ENCODE measurements around the gene TRIM14.
"Not testable (repeated sequence)": the region's sequence is repeated elsewhere in the genome, so short reads cannot be mapped to it uniquely, and the experiment has no call there.

The TRIM14 gene

DNA sequence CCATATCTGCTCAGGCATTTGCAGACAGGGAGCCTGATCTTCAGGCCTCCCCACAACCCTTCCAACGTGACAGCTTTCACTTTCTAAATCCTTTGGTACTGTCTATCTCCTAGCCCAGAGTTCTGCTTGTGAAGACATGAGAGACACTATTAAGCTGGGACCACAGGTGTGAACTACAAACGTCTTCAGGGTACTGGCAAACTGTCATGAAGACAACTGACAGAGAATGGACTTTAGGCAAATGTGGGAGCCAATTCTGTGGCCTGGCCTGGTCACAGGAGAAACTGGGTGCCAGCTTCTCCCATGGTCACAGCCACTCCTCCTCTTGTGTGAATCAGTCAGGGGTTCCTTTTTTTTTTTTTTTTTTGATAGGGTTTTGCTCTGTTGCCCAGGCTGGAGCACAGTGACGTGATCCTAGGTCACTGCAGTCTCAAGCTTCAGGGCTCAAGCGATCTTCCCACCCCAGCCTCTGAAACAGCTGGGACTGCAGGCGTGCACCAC lies 10.4 kb downstream of the TRIM14 start:
- no peak for DNase-seq (ENCODE audit: low read depth in 2 of 3, low spot score in 1 of 3)

GRCh38 chr9:98107926-98108325 lies 11.1 kb downstream of the TRIM14 start:
- DNase-seq (ENCODE audit: low read depth in 2 of 3, low spot score in 1 of 3) = no peak

DNA sequence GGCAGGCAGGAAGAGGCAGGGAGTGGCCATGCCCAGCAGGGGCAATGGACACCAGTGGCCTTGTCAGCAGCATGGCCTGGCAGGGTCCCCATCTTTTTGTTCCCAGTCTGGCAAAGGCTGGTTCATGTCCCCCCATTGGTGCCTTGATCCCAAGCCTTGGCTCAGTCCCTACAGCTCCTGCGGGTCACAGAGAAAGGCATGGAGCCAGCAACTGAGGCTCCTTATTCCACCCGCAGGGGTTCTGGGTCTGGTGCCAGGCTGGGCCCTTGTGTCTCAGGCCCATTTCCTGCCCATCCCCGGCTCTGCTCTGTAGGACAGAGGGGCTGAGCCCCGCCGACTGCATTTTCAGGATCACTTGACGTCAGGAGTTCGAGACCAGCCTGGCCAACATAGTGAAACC lies 14.0 kb downstream of the TRIM14 start:
- DNase-seq (ENCODE audit: low read depth in 2 of 3, low spot score in 1 of 3) = no peak

DNA sequence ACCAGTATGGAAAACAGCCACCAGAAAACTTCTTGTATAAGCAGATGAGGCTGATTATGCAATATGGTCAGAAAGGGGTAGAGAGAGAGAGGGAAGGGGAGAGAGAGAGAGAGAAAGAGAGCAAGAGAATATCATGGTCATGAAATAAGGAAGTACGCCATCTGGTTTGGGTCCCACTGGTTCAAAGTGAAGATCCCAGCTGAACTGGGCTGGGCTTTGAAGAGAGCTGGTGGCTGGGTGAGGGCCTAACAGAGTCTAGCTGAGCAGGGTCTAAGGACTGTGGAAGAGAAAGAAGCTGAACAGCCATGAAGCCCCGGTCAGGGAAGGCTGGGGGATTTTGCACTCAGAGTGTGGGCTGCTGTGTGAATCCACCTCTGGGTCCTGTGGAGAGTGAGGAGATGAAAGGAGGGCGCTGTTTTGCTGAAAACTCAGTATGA lies 14.6 kb downstream of the TRIM14 start:
- no peak for DNase-seq (ENCODE audit: low read depth in 2 of 3, low spot score in 1 of 3)

DNA sequence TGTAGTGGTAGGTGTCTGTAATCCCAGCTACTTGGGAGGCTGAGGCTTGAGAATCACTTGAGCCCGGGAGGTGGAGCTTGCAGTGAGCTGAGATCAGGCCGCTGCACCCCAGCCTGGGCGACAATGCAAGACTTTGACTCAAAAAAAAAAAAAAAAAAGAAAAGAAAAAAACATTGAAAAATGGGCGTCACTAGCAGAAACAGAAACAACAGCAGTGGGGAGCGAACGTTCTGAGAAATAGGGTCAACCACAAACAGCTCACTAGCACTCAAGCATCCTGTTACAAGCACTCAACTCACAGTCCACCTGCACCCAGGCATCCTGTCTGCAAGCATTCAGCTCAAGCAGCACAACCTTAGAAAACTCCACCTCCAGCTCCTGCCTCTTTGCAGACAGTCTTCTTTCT lies 17.2 kb downstream of the TRIM14 start:
- peak; percentile 53 to 63 (median 57) for DNase-seq (ENCODE audit: low read depth in 2 of 3, low spot score in 1 of 3)

DNA sequence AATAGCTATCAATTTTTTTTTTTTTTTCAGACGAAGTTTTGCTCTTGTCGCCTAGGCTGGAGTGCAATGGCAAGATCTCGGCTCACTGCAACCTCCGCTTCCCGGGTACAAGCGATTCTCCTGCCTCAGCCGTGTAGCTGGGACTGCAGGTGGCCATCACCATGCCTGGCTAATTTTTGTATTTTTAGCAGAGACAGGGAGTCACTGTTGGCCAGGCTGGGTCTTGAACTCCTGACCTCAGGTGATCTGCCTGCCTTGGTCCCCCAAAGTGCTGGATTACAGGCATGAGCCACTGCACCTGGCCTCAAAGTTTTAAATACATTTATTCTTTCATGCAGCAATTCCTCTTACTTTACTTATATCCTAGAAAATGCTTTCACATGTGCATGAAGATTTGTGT lies 17.6 kb downstream of the TRIM14 start:
- no peak for DNase-seq (ENCODE audit: low read depth in 2 of 3, low spot score in 1 of 3)

GRCh38 chr9:98100456-98100855 lies 18.6 kb downstream of the TRIM14 start:
- DNase-seq (ENCODE audit: low read depth in 2 of 3, low spot score in 1 of 3) = no peak

- DNase-seq (ENCODE audit: low read depth in 2 of 3, low spot score in 1 of 3) = no peak
Measured at GRCh38 chr9:98099898-98100297, 19.1 kb downstream of the TRIM14 start.

- no peak for DNase-seq (ENCODE audit: low read depth in 2 of 3, low spot score in 1 of 3)
Measured at GRCh38 chr9:98099346-98099745, 19.7 kb downstream of the TRIM14 start.

DNA sequence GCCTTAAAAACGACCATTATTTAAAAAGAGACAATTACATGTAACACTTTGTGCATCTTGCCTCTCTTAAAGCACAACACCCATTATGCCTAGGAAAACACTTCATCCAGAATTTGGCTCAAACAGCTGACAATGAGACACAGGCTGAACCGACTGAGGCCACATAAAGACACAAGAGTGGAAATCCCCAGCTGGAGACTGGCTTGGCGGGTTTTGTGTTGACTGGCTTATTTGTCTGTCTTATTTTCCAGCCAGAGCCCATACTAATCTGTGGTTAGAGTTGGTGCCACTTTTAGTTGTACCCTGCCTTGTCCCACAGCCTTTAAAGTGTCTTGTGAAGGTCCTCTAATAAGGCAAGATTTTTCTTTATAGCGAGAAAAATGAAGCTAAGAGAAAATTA lies 21.2 kb downstream of the TRIM14 start:
- peak in 1 of 3 donors; percentile 38 for DNase-seq (ENCODE audit: low read depth in 2 of 3, low spot score in 1 of 3)

DNA sequence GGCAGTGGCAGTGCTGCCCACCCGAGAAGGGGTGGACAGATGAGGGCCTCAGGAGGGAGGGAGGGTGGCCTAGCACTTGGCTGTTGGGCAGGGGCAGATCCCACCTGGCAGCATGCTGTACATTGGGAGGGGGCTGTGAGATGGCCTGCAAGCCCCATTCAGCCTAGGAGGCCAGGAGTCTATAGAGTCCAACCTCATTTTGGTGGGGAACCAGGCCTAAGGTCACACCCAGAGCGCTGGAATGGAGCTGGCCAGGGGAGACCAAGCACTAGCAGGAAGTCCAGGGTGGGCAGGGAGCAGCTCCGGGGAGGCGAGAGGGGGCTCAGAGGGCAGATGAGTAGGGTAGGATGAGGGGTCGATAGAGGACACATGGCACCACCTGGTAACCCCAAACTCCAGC lies 22.9 kb downstream of the TRIM14 start:
- DNase-seq (ENCODE audit: low read depth in 2 of 3, low spot score in 1 of 3) = no peak

DNA sequence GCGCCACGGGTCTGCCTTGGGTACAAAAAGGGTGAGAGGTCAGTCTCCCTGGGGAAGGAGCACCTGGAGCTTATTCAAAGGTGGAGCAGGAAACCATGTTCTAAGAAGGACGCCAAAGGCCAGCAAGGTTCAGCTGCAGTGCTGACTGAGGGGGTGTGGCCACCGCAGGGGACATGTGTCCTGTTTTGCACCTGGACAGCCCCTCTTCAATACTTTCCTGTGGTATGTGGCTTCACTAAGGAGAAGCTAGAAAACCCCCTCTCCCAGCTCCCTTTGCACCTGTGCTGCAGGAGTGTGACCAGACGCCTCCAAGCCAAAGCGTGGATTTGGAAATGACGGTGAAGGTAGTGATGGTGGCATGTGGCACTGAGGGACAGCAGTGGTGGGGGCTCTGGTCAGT lies 23.6 kb downstream of the TRIM14 start:
- DNase-seq (ENCODE audit: low read depth in 2 of 3, low spot score in 1 of 3) = no peak

GRCh38 chr9:98094851-98095250 lies 24.2 kb downstream of the TRIM14 start:
- no peak for DNase-seq (ENCODE audit: low read depth in 2 of 3, low spot score in 1 of 3)

- DNase-seq (ENCODE audit: low read depth in 2 of 3, low spot score in 1 of 3) = no peak
Measured at GRCh38 chr9:98094316-98094715, 24.7 kb downstream of the TRIM14 start.

DNA sequence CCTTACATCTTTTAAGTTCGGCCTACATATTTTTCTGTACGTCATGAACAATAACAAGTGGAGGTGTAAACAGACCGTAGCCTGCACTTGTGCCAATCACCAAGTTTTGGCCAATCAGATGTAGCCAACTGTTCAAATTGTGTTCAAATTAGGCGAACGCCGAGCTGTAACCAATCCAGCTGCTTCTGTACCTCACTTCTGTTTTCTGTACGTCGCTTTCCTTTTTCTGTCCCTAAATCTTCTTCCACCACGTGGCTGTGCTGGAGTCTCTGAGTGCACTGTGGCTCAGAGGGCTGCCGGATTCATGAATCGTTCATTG lies 26.4 kb downstream of the TRIM14 start:
- no peak for DNase-seq (ENCODE audit: low read depth in 2 of 3, low spot score in 1 of 3)

GRCh38 chr9:98091735-98092612 lies 27.0 kb downstream of the TRIM14 start:
- no peak for DNase-seq (ENCODE audit: low read depth in 2 of 3, low spot score in 1 of 3)

DNA sequence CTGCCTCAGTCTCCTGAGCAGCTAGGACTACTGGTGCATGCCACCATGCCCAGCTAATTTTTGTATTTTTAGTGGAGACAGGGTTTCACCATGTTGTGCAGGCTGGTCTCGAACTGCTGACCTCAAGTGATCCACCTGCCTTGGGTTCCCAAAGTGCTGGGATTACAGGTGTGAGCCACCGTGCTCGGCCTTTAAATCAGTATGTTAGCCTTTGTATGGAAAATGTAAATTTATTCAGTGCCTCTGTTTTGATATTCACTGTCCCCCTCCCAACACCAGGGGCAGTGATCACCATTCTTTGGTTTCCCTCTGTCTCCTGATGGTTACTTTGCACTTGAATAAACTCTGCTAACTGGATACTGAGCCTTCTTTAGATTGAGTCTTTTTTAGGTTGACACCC lies 28.3 kb downstream of the TRIM14 start:
- not testable (repeated sequence) for DNase-seq (ENCODE audit: low read depth in 2 of 3, low spot score in 1 of 3)

- no peak for DNase-seq (ENCODE audit: low read depth in 2 of 3, low spot score in 1 of 3)
Measured at GRCh38 chr9:98087420-98088354, 31.3 kb downstream of the TRIM14 start.

DNA sequence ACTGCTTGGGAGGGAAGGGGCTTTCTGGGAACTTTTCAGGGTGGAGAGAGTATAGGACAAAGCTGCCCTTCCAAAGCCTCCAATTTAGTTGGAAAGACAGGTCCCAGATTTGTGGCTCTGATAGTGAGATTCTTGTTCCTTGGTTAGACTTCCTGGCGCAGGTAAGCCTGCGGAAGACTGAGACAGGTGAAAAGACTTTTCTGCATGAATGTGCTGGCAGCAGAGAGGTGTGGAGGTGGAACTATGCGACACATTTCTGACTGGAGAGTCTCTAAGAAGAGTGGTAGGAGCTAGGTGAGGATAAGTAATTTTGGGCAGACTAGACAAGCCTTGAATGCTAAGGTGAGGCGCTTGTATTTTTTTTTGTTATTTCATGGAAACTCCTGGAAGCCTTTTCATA lies 32.6 kb downstream of the TRIM14 start:
- no peak for DNase-seq (ENCODE audit: low read depth in 2 of 3, low spot score in 1 of 3)

DNA sequence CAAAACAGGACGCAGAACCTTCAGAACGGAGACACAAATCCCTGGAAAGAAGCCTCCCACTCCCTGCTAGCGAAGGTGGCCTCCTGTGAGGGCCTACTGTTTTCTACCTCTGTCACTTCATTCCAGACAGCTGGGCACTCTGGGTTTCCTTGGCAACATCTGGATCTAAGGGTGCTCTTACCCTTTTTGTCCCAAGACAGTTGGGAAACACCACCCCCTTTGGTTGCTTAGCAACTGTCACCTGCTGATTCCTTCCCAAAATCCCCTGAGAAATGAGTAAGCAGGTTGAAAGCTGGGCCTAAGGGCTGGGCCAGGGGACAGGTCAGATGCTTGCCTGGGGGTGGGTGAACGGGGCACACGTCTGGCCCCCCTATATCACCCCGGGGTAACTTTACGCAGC lies 33.1 kb downstream of the TRIM14 start:
- no peak for DNase-seq (ENCODE audit: low read depth in 2 of 3, low spot score in 1 of 3)

- DNase-seq (ENCODE audit: low read depth in 2 of 3, low spot score in 1 of 3) = no peak
Measured at GRCh38 chr9:98085058-98085457, 34.0 kb downstream of the TRIM14 start.

- DNase-seq (ENCODE audit: low read depth in 2 of 3, low spot score in 1 of 3) = no peak
Measured at GRCh38 chr9:98084396-98084795, 34.6 kb downstream of the TRIM14 start.

All from stimulated activated CD4-positive, alpha-beta T cell treated with anti-CD3 and anti-CD28 coated beads, Interleukin-12 subunit alpha, Interleukin-12 subunit beta, amount 100 ng/mL, for 48 hours (primary cell).